ENCODE results near the gene YARS2.

DNA sequence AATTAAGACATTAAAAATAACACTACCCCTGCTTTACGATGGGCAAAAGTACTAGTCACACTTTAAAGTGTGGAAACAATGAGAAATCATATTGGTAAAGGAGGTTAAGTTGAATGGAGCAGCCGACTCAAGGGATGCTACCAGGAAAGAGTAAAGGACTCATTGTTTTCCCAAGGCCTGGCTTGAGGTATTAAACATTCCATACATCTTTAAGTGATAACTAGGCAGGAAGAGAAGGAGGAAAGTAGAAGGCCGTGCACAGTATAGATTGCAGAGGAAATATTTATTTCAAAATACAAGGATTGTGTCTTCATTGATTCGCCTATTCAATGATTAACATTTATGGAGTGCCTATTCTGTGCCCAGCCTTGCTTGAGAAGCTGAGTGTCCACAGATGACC, 20.6 kb upstream of the YARS2 start:
- TF ChIP-seq, protein P1, sequence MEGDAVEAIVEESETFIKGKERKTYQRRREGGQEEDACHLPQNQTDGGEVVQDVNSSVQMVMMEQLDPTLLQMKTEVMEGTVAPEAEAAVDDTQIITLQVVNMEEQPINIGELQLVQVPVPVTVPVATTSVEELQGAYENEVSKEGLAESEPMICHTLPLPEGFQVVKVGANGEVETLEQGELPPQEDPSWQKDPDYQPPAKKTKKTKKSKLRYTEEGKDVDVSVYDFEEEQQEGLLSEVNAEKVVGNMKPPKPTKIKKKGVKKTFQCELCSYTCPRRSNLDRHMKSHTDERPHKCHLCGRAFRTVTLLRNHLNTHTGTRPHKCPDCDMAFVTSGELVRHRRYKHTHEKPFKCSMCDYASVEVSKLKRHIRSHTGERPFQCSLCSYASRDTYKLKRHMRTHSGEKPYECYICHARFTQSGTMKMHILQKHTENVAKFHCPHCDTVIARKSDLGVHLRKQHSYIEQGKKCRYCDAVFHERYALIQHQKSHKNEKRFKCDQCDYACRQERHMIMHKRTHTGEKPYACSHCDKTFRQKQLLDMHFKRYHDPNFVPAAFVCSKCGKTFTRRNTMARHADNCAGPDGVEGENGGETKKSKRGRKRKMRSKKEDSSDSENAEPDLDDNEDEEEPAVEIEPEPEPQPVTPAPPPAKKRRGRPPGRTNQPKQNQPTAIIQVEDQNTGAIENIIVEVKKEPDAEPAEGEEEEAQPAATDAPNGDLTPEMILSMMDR (IDR thresholded peaks at IDR 0.05), result no peak
- TF ChIP-seq POLR2A (IDR thresholded peaks at IDR 0.05), result no peak

Measured in heart left ventricle (tissue), 13 donors.